Upper lobe of left lung (tissue), 6 donors: ENCODE data around the gene CCNI. TPM values are rescaled to one million over a fixed set of nuclear protein-coding genes. Genes with fewer than 3 reads are reported as not detected.
"Not testable (repeated sequence)": the region's sequence is repeated elsewhere in the genome, so short reads cannot be mapped to it uniquely, and the experiment has no call there.

ENCODE experiments used
- ATAC-seq, 2 donors: fragments of 200-7000 bp; cut with Tn5 transposase; one replicate each; pipeline ENCODE4 v1.9.1; 2022; ENCODE audit warnings: mild to moderate bottlenecking in 2 of 2, moderate library complexity in 2 of 2; ENCODE audit not compliant: low FRiP score in 2 of 2
- DNase-seq, 2 donors: peaks; one replicate each; pipeline ENCODE4 v3.0.0-alpha.2; 2019 to 2020
- H3K27ac ChIP-seq, 4 donors: fragments of 200-600 bp; sonication (generic); one replicate each; pipeline ENCODE4 v1.5.1; 2016 to 2019
- H3K27me3 ChIP-seq, 4 donors: fragments of 200-600 bp; sonication (generic); one replicate each; pipeline ENCODE4 v1.5.1; 2017 to 2019
- H3K36me3 ChIP-seq, 4 donors: fragments of 200-600 bp; sonication (generic); one replicate each; pipeline ENCODE4 v1.5.1; 2016 to 2019
- H3K4me1 ChIP-seq, 4 donors: fragments of 200-600 bp; sonication (generic); one replicate each; pipeline ENCODE4 v1.5.1; 2018 to 2019
- H3K4me3 ChIP-seq, 4 donors: fragments of 200-600 bp; sonication (generic); one replicate each; pipeline ENCODE4 v1.5.1; 2017 to 2019; ENCODE audit warnings: mild to moderate bottlenecking in 2 of 4, moderate library complexity in 1 of 4
- H3K9me3 ChIP-seq, 4 donors: fragments of 200-600 bp; sonication (generic); one replicate each; pipeline ENCODE4 v1.5.1; 2018 to 2019
- CTCF ChIP-seq, 6 experiments: fragments of 450-650 bp in 4 of 6; fragments of 200-600 bp in 2 of 6; sonication (generic) in 2 of 6; IDR thresholded peaks; one replicate each; pipeline ENCODE4 v1.5.1; 2016 to 2019; ENCODE audit warnings: antibody characterized with exemption in 6 of 6
- EP300 ChIP-seq, 4 donors: sonication (generic); formaldehyde crosslinking; IDR thresholded peaks; one replicate each; pipeline ENCODE4 v1.5.1; 2017; ENCODE audit warnings: antibody characterized with exemption in 4 of 4, control low read depth in 2 of 4
- POLR2A ChIP-seq, 4 donors: fragments of 450-650 bp; IDR thresholded peaks; one replicate each; pipeline ENCODE4 v1.5.1; 2016 to 2017; ENCODE audit warnings: antibody characterized with exemption in 4 of 4, mild to moderate bottlenecking in 2 of 4
- POLR2AphosphoS5 ChIP-seq, 2 donors: sonication (generic); formaldehyde crosslinking; IDR thresholded peaks; one replicate each; pipeline ENCODE4 v1.5.1; 2017; ENCODE audit warnings: antibody characterized with exemption in 2 of 2
- WGBS, 2 donors: methylation state at CpG; one replicate each; pipeline ENCODE4 v1.1.5; 2017 to 2018; 5-methylcytosine and 5-hydroxymethylcytosine counted together
- total RNA-seq, 6 donors: library from RNA; depleted of rRNA in 4 of 6; stranded (reverse); fragments of >200 nt in 4 of 6; gene quantifications; one replicate each; pipeline versions ENCODE4 v1.1.0 to v1.2.1, GENCODE V29; 2016 to 2021
- donor health status: DM: no; HTN: no; CAD: no; lungs with moderate emphysema.
- donor health status: DM: no; HTN: yes; CAD: no; lungs with severe emphysema.

CCNI gene
- total RNA-seq, 6 donors from 2014 or later = 132 to 305 (median 216) TPM

GRCh38 chr4:77037736-77038135 is 38.1 kb downstream of the CCNI start:
- Histone ChIP-seq H3K4me1 (no peaks in the 10 kb centered on the region), H3K9me3 (no peaks in the 10 kb centered on the region), H3K4me3 (no peak overlapping the region), H3K27ac (no peak overlapping the region), H3K27me3 (no peaks in the 10 kb centered on the region), H3K36me3 (peaks cover 0 to 20% (median 0%) of the 10 kb centered on the region in 4 donors)
- WGBS, 2 donors = 93 to 95% methylated on average over 3 of the region's 3 CpGs
- no peak for DNase-seq
- TF ChIP-seq POLR2A (IDR thresholded peaks at IDR 0.05) = no peak
- TF ChIP-seq CTCF (IDR thresholded peaks at IDR 0.05) = no peak
- no peak for TF ChIP-seq EP300 (IDR thresholded peaks at IDR 0.05)
- no peak for TF ChIP-seq POLR2AphosphoS5 (IDR thresholded peaks at IDR 0.05)
- no peak for ATAC-seq

DNA sequence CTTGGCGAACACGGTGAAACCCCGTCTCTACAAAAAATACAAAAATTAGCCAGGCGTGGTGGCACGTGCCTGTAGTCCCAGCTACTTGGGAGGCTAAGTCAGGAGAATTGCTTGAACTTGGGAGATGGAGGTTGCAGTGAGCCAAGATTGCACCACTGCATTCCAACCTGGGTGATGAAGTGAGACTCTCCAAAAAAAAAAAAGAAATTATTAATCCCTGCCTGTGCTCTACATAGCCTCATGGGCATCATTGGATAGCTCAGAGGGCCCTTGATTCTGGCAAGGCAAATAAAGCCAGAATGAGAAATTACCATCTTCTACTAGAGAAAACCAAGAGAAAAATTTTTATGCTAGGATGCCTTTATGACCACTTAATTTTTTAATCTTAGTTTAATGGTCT is 38.6 kb downstream of the CCNI start:
- not testable (repeated sequence) for H3K9me3 ChIP-seq, H3K4me3 ChIP-seq, H3K27me3 ChIP-seq, H3K4me1 ChIP-seq, DNase-seq, ATAC-seq, H3K27ac ChIP-seq
- H3K36me3 ChIP-seq = peaks cover 0 to 23% (median 0%) of the 10 kb centered on the region in 4 donors
- WGBS, 2 donors = 96 to 98% methylated on average over 5 of the region's 5 CpGs

GRCh38 chr4:77036206-77036605 is 39.6 kb downstream of the CCNI start:
- H3K4me1 ChIP-seq = no peaks in the 10 kb centered on the region
- no peak overlapping the region for H3K27ac ChIP-seq
- no peak overlapping the region for H3K4me3 ChIP-seq
- WGBS, 2 donors = 78% methylated on average over 2 of the region's 2 CpGs
- H3K27me3 ChIP-seq = no peaks in the 10 kb centered on the region
- H3K36me3 ChIP-seq = peaks cover 0 to 33% (median 2%) of the 10 kb centered on the region in 4 donors
- H3K9me3 ChIP-seq = no peaks in the 10 kb centered on the region
- DNase-seq = no peak
- ATAC-seq = peak in 1 of 2 donors; percentile 81
- TF ChIP-seq CTCF (IDR thresholded peaks at IDR 0.05) (no peak), POLR2AphosphoS5 (IDR thresholded peaks at IDR 0.05) (no peak), POLR2A (IDR thresholded peaks at IDR 0.05) (no peak)

DNA sequence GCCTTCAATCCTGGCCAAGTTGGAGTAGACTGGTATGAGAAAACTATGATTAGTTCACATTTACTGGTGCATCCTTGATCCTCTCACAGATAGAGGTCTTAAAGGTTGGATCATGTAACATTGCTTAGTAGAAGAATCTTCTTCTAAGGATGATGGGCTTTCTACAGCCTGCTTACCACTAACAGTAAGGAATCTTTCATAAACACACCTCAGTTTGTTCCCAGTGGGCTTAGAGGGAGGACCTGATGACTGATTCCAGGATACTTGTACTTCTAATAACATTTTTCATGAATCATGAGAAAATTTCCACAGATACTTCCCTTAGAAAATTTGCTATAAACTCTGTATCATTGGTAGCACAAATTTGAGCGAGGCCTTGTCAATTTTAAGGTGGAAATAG is 40.6 kb downstream of the CCNI start:
- TF ChIP-seq POLR2AphosphoS5 (IDR thresholded peaks at IDR 0.05) (no peak), POLR2A (IDR thresholded peaks at IDR 0.05) (no peak), EP300 (IDR thresholded peaks at IDR 0.05) (no peak)
- peaks cover 0 to 43% (median 7%) of the 10 kb centered on the region in 4 donors for H3K36me3 ChIP-seq
- no peaks in the 10 kb centered on the region for H3K9me3 ChIP-seq
- no peak overlapping the region for H3K4me3 ChIP-seq
- H3K4me1 ChIP-seq = no peaks in the 10 kb centered on the region
- DNase-seq (no peak), ATAC-seq (no peak)
- WGBS, 2 donors = 91 to 97% methylated on average over 1 of the region's 1 CpG
- no peak overlapping the region for H3K27ac ChIP-seq
- no peaks in the 10 kb centered on the region for H3K27me3 ChIP-seq

DNA sequence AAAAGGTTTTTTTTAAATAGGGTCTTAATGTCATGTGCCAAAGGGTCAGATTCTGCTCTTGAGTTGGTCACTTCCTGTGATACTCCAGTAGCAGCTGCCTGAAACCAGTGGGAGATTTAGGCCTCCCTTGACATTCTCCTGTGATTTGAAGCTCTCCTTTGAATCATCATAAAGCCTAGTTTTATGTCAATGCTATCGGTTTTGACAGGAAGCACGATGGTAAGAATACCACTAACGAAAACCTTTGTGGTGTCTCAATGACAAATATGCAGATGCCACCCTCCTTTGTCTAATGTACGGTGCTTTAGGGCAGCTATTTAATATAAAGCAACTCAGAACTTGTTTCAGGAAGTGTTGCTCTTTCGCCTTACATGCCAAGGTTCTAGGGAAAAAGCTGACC is 44.2 kb downstream of the CCNI start:
- WGBS, 2 donors = 83 to 91% methylated on average over 5 of the region's 5 CpGs
- H3K4me3 ChIP-seq = no peak overlapping the region
- H3K4me1 ChIP-seq = no peaks in the 10 kb centered on the region
- peaks cover 0 to 72% (median 13%) of the 10 kb centered on the region in 4 donors for H3K36me3 ChIP-seq
- ATAC-seq (no peak), DNase-seq (no peak)
- no peaks in the 10 kb centered on the region for H3K9me3 ChIP-seq
- H3K27me3 ChIP-seq = no peaks in the 10 kb centered on the region
- no peak overlapping the region for H3K27ac ChIP-seq
- no peak for TF ChIP-seq CTCF (IDR thresholded peaks at IDR 0.05)
- TF ChIP-seq POLR2A (IDR thresholded peaks at IDR 0.05) = no peak
- no peak for TF ChIP-seq POLR2AphosphoS5 (IDR thresholded peaks at IDR 0.05)
- TF ChIP-seq EP300 (IDR thresholded peaks at IDR 0.05) = no peak

DNA sequence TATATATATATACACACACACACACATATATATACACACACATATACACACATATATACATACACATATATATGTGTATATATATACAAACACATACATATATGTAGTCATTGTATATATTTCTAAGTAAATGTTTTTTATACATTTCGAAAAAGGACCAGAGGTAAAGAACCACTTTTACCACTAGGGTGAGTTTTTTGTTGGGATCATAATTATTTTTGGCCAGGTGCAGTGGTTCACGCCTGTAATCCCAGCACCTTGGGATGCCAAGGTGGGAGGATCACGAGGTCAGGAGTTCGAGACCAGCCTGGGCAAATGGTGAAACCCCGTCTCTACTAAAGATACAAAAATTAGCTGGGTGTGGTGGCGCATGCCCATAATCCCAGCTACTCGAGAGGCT is 46.0 kb downstream of the CCNI start:
- H3K27me3 ChIP-seq, H3K9me3 ChIP-seq, ATAC-seq, H3K4me3 ChIP-seq, H3K4me1 ChIP-seq, DNase-seq, H3K27ac ChIP-seq: not testable (repeated sequence)
- WGBS, 2 donors = 94 to 95% methylated on average over 7 of the region's 7 CpGs
- H3K36me3 ChIP-seq = peaks cover 0 to 77% (median 15%) of the 10 kb centered on the region in 4 donors
